ENCODE results near the gene PPIE.

DNA sequence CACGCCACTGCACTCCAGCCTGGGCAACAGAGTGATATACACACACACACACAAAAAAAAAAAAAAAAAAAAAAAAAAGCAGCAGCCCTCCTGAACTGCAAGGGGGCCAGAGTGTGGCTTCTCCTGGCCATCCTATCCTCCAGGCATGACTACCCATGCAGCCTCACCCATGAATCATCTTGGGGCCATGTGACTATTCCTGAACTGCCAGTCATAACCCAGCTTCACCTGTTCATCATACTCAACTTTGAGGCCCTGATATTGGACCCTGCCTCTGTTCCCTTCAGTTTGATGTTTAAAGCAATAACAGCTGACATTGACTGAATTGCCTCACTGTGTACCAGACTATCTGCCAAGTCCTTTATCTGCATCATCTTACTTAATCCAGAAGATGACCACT, 44.7 kb upstream of the PPIE start:
- TF ChIP-seq, protein P1, sequence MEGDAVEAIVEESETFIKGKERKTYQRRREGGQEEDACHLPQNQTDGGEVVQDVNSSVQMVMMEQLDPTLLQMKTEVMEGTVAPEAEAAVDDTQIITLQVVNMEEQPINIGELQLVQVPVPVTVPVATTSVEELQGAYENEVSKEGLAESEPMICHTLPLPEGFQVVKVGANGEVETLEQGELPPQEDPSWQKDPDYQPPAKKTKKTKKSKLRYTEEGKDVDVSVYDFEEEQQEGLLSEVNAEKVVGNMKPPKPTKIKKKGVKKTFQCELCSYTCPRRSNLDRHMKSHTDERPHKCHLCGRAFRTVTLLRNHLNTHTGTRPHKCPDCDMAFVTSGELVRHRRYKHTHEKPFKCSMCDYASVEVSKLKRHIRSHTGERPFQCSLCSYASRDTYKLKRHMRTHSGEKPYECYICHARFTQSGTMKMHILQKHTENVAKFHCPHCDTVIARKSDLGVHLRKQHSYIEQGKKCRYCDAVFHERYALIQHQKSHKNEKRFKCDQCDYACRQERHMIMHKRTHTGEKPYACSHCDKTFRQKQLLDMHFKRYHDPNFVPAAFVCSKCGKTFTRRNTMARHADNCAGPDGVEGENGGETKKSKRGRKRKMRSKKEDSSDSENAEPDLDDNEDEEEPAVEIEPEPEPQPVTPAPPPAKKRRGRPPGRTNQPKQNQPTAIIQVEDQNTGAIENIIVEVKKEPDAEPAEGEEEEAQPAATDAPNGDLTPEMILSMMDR (IDR thresholded peaks at IDR 0.05; ENCODE audit: insufficient read depth, low read length, poor library complexity, severe bottlenecking), result no peak
- TF ChIP-seq EZH2phosphoT487 (conservative IDR thresholded peaks at IDR 0.05; ENCODE audit: low read length), result no peak
